ENCODE data around the gene HEMK1. TPM values are rescaled to one million over a fixed set of nuclear protein-coding genes. Genes with fewer than 3 reads are reported as not detected.

Gene HEMK1
- total RNA-seq, 1 experiment from 2014 or later, result 22.2 TPM

DNA sequence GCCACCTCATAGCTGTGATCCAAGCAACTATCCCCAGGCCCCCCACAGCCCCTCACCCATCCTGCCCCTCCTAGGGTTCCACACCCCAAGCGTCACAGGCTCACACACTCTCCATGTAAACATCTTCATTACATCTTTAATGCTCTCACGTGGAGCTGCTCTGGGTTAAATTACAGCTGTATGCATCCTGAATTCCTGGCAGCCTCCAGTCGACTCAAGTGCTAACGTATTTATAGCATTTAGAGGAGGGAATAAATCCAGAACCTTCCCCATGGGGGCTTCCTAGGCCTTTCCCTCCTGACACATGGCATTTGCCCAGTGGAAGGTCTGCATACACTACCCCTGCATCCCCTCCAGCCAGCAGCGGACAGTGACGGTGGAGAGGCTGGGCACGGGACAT, 11.4 kb upstream of the HEMK1 start:
- H3K9me3 ChIP-seq (ENCODE audit: low read length), result no peaks in the 10 kb centered on the region
- H3K27ac ChIP-seq (ENCODE audit: low read length), result no peak overlapping the region
- H3K79me2 ChIP-seq (ENCODE audit: low read length), result no peaks in the 10 kb centered on the region
- no peak overlapping the region for H3K4me3 ChIP-seq (ENCODE audit: low read length)
- no peak overlapping the region for H3K9ac ChIP-seq (ENCODE audit: low read length)
- no peaks in the 10 kb centered on the region for H3K27me3 ChIP-seq (ENCODE audit: low read length)
- ChIA-PET POLR2A (ENCODE audit: unreplicated experiment) (no interaction called here), CTCF (no interaction called here)
- peaks cover 4% of the 10 kb centered on the region for H3K4me1 ChIP-seq (ENCODE audit: insufficient read depth, low read length)
- H3K9me2 ChIP-seq (replicated peaks; ENCODE audit: low read length), result no peaks in the 10 kb centered on the region
- H3F3A ChIP-seq (ENCODE audit: low read length, unreplicated experiment), result no peaks in the 10 kb centered on the region
- DNase-seq (no peak), ATAC-seq (no peak)
- H3K4me2 ChIP-seq (ENCODE audit: low read length), result no peak overlapping the region
- no TSS peak for BruUV-seq (replicated peaks)
- H2AFZ ChIP-seq (ENCODE audit: low read length), result no peak overlapping the region
- no peak for TF ChIP-seq EZH2 (IDR thresholded peaks at IDR 0.05; ENCODE audit: low read length, unreplicated experiment)
- no peak for TF ChIP-seq EZH2phosphoT487 (IDR thresholded peaks at IDR 0.05; ENCODE audit: borderline replicate concordance, low read length)
- TF ChIP-seq, protein P1, sequence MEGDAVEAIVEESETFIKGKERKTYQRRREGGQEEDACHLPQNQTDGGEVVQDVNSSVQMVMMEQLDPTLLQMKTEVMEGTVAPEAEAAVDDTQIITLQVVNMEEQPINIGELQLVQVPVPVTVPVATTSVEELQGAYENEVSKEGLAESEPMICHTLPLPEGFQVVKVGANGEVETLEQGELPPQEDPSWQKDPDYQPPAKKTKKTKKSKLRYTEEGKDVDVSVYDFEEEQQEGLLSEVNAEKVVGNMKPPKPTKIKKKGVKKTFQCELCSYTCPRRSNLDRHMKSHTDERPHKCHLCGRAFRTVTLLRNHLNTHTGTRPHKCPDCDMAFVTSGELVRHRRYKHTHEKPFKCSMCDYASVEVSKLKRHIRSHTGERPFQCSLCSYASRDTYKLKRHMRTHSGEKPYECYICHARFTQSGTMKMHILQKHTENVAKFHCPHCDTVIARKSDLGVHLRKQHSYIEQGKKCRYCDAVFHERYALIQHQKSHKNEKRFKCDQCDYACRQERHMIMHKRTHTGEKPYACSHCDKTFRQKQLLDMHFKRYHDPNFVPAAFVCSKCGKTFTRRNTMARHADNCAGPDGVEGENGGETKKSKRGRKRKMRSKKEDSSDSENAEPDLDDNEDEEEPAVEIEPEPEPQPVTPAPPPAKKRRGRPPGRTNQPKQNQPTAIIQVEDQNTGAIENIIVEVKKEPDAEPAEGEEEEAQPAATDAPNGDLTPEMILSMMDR (conservative IDR thresholded peaks at IDR 0.05; ENCODE audit: low read depth, low read length), result no peak
- intact Hi-C loops (cut with micrococcal nuclease), result no loop called here
- no peaks in the 10 kb centered on the region for H4K20me1 ChIP-seq (ENCODE audit: low read length)
- no peaks in the 10 kb centered on the region for H3K36me3 ChIP-seq (ENCODE audit: low read depth, low read length)

- intact Hi-C loops (cut with micrococcal nuclease), result no loop called here
- BruUV-seq (replicated peaks), result no TSS peak
- ATAC-seq, result no peak
- no peaks in the 10 kb centered on the region for H3K36me3 ChIP-seq (ENCODE audit: low read depth, low read length)
- no peaks in the 10 kb centered on the region for H3K9me2 ChIP-seq (replicated peaks; ENCODE audit: low read length)
- CTCF ChIA-PET, result interaction anchor here (0.6 kb wide), 1 partner anchor 9 kb away, joined by 3 read pairs; no protein-coding TSS in a partner anchor
- no peak for DNase-seq
- H3F3A ChIP-seq (ENCODE audit: low read length, unreplicated experiment), result no peaks in the 10 kb centered on the region
- H3K79me2 ChIP-seq (ENCODE audit: low read length), result no peaks in the 10 kb centered on the region
- no peak overlapping the region for H3K4me2 ChIP-seq (ENCODE audit: low read length)
- no peak overlapping the region for H2AFZ ChIP-seq (ENCODE audit: low read length)
- H3K9me3 ChIP-seq (ENCODE audit: low read length), result no peaks in the 10 kb centered on the region
- no peak for TF ChIP-seq EZH2 (IDR thresholded peaks at IDR 0.05; ENCODE audit: low read length, unreplicated experiment)
- H4K20me1 ChIP-seq (ENCODE audit: low read length), result no peaks in the 10 kb centered on the region
- peaks cover 7% of the 10 kb centered on the region for H3K4me1 ChIP-seq (ENCODE audit: insufficient read depth, low read length)
- no peak overlapping the region for H3K9ac ChIP-seq (ENCODE audit: low read length)
- no peak overlapping the region for H3K4me3 ChIP-seq (ENCODE audit: low read length)
- POLR2A ChIA-PET (ENCODE audit: unreplicated experiment), result no interaction called here
- no peaks in the 10 kb centered on the region for H3K27me3 ChIP-seq (ENCODE audit: low read length)
- H3K27ac ChIP-seq (ENCODE audit: low read length), result no peak overlapping the region
Measured at GRCh38 chr3:50559702-50560101, 9.6 kb upstream of the HEMK1 start.

GRCh38 chr3:50562861-50563260, 6.5 kb upstream of the HEMK1 start:
- no peaks in the 10 kb centered on the region for H3F3A ChIP-seq (ENCODE audit: low read length, unreplicated experiment)
- H3K4me1 ChIP-seq (ENCODE audit: insufficient read depth, low read length), result peaks cover 16% of the 10 kb centered on the region
- no TSS peak for BruUV-seq (replicated peaks)
- no peak overlapping the region for H3K4me3 ChIP-seq (ENCODE audit: low read length)
- no peaks in the 10 kb centered on the region for H3K27me3 ChIP-seq (ENCODE audit: low read length)
- CTCF ChIA-PET, result no interaction called here
- no peak overlapping the region for H3K9ac ChIP-seq (ENCODE audit: low read length)
- DNase-seq, result peak; percentile 59
- H3K36me3 ChIP-seq (ENCODE audit: low read depth, low read length), result no peaks in the 10 kb centered on the region
- no peak overlapping the region for H3K27ac ChIP-seq (ENCODE audit: low read length)
- H3K9me3 ChIP-seq (ENCODE audit: low read length), result no peaks in the 10 kb centered on the region
- no peaks in the 10 kb centered on the region for H4K20me1 ChIP-seq (ENCODE audit: low read length)
- no peaks in the 10 kb centered on the region for H3K79me2 ChIP-seq (ENCODE audit: low read length)
- no peak for ATAC-seq
- H3K4me2 ChIP-seq (ENCODE audit: low read length), result no peak overlapping the region
- no peak overlapping the region for H2AFZ ChIP-seq (ENCODE audit: low read length)
- POLR2A ChIA-PET (ENCODE audit: unreplicated experiment), result no interaction called here
- intact Hi-C loops (cut with micrococcal nuclease), result no loop called here
- TF ChIP-seq, protein P1 (conservative IDR thresholded peaks at IDR 0.05; ENCODE audit: low read depth, low read length), result no peak
- TF ChIP-seq EZH2phosphoT487 (IDR thresholded peaks at IDR 0.05; ENCODE audit: borderline replicate concordance, low read length) (no peak), EZH2 (IDR thresholded peaks at IDR 0.05; ENCODE audit: low read length, unreplicated experiment) (no peak)
- no peaks in the 10 kb centered on the region for H3K9me2 ChIP-seq (replicated peaks; ENCODE audit: low read length)
